ENCODE data around the gene MAP2. TPM values are rescaled to one million over a fixed set of nuclear protein-coding genes. Genes with fewer than 3 reads are reported as not detected.

The MAP2 gene
- total and polyA plus RNA-seq, 2 of the 8 experiments (the other 6 are each of a cell fraction or from before 2014, with no cell fraction given), result 5.9 to 9.4 TPM

DNA sequence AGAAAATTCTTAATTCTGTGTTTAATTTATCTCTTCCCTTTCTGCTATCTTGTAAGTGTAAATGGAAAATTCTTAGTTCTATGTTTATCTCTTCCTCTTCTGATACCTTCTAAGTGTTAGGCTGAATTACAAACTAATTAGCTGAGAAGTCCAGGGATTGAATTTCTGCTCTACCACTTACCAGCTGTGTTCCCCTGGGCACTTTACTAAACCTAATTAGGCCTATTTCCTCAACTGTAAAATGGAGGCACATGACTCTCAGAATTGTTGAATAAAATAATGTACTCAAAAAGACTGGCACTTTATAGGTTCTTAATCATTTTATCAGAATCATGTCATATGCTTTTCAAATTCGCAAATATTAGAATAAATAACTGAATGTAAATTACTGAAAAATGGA is 146.3 kb downstream of the MAP2 start:
- no peak overlapping the region for H3K27ac ChIP-seq (ENCODE audit: low read depth, low read length)
- H3K36me3 ChIP-seq (ENCODE audit: control insufficient read depth in 2 of 4, insufficient read depth in 4 of 4, low read length in 3 of 4), result no peaks in the 10 kb centered on the region
- H3K27me3 ChIP-seq (replicated peaks in 1 of 4; ENCODE audit: control insufficient read depth in 3 of 4, extremely low read depth in 1 of 4, insufficient read depth in 3 of 4, low read length in 3 of 4), result no peaks in the 10 kb centered on the region
- H3K9ac ChIP-seq (replicated peaks in 1 of 4; ENCODE audit: extremely low read depth in 1 of 4, low read depth in 3 of 4, low read length in 3 of 4), result no peak overlapping the region
- H2BK20ac ChIP-seq (ENCODE audit: low read length), result no peak overlapping the region
- H3K79me2 ChIP-seq (ENCODE audit: control insufficient read depth in 1 of 2, insufficient read depth in 2 of 2, low read length in 2 of 2), result no peaks in the 10 kb centered on the region
- H2BK5ac ChIP-seq (ENCODE audit: low read depth, low read length), result no peak overlapping the region
- H3K4me2 ChIP-seq (ENCODE audit: insufficient read depth in 1 of 2, low read depth in 2 of 2, low read length in 2 of 2), result no peak overlapping the region
- no peak overlapping the region for H3K4ac ChIP-seq (replicated peaks; ENCODE audit: insufficient read length, low read depth, low read length)
- no peak for DNase-seq (ENCODE audit: low read depth in 1 of 2, low spot score in 2 of 2)
- no peak overlapping the region for H2AK5ac ChIP-seq (ENCODE audit: low read depth, low read length)
- POLR2A ChIA-PET (ENCODE audit: partially characterized antibody), result no interaction called here
- no peak overlapping the region for H4K91ac ChIP-seq (replicated peaks; ENCODE audit: insufficient read length, low read length)
- H3K23me2 ChIP-seq (ENCODE audit: low read depth, low read length), result no peaks in the 10 kb centered on the region; the same call in 1 of the 2 replicates
- CTCF ChIA-PET (ENCODE audit: partially characterized antibody), result no interaction called here
- H2BK15ac ChIP-seq (ENCODE audit: low read length), result no peak overlapping the region
- H3K23ac ChIP-seq (ENCODE audit: insufficient read length), result no peak overlapping the region
- H4K8ac ChIP-seq (ENCODE audit: extremely low read depth, insufficient read depth, low read length), result no peak overlapping the region
- no peak overlapping the region for H4K5ac ChIP-seq (ENCODE audit: insufficient read length, low read depth, low read length)
- no peak overlapping the region for H3K56ac ChIP-seq (replicated peaks; ENCODE audit: insufficient read length, low read depth, low read length)
- no peak overlapping the region for H2BK120ac ChIP-seq (replicated peaks; ENCODE audit: low read depth, low read length)
- 83% methylated on average over 1 of the region's 1 CpG; no CpG with 5 or more reads in 1 of the 2 experiments for WGBS, 2 experiments (ENCODE audit: extremely low coverage in 1 of 2, insufficient coverage in 1 of 2, insufficient read length in 1 of 2, insufficient replicate concordance in 2 of 2, low coverage in 1 of 2, low lambda C conversion rate in 2 of 2, missing lambda C conversion rate in 1 of 2)
- H3K79me1 ChIP-seq (ENCODE audit: low read depth, low read length), result no peaks in the 10 kb centered on the region
- H3K14ac ChIP-seq (ENCODE audit: insufficient read length), result no peak overlapping the region
- no peak for FAIRE-seq
- no peak overlapping the region for H2AFZ ChIP-seq (ENCODE audit: low read length)
- no peak overlapping the region for H2BK12ac ChIP-seq (ENCODE audit: low read depth, low read length)
- no peaks in the 10 kb centered on the region for H4K20me1 ChIP-seq (replicated peaks in 1 of 2; ENCODE audit: control insufficient read depth in 1 of 2, insufficient read depth in 2 of 2, low read length in 2 of 2)
- no peak overlapping the region for H3K4me3 ChIP-seq (ENCODE audit: extremely low read depth in 1 of 4, insufficient read depth in 2 of 4, low read depth in 3 of 4, low read length in 4 of 4)
- no peaks in the 10 kb centered on the region for H3K4me1 ChIP-seq (replicated peaks in 1 of 4; ENCODE audit: control insufficient read depth in 3 of 4, insufficient read depth in 4 of 4, low read length in 3 of 4)
- no peaks in the 10 kb centered on the region for H3K9me3 ChIP-seq (ENCODE audit: insufficient read depth in 2 of 2, low read depth in 1 of 2, low read length in 1 of 2)
- no peak overlapping the region for H3K18ac ChIP-seq (ENCODE audit: extremely low read depth, low read length)
- no peak for TF ChIP-seq MAFK (IDR thresholded peaks at IDR 0.05; ENCODE audit: low read depth, low read length)

Measured in H1 (cell line).